WTC11 (cell line): ENCODE measurements around the gene ZFYVE26. TPM values are rescaled to one million over a fixed set of nuclear protein-coding genes. Genes with fewer than 3 reads are reported as not detected.

ENCODE experiments used
- ATAC-seq: fragments of 200-7000 bp; cut with Tn5 transposase; 2 replicates; pipeline ENCODE4 v1.10.0; 2021; ENCODE audit warnings: mild to moderate bottlenecking, moderate library complexity
- CTCF ChIA-PET: fragments of 300-600 bp; sonication (Branson Sonifier 250); formaldehyde crosslinking; loops from one replicate; lab custom pipeline; 2021; ENCODE audit warnings: antibody characterized with exemption; lab: Charles Lee
- POLR2A ChIA-PET: fragments of 350-600 bp; sonication (Branson Sonifier 250); formaldehyde crosslinking; loops from one replicate; lab custom pipeline; 2021; ENCODE audit warnings: antibody characterized with exemption; lab: Charles Lee
- DNase-seq: peaks from one replicate; pipeline ENCODE4 v3.0.0; 2021; ENCODE audit warnings: low spot score
- H3K27ac Mint-ChIP-seq: 2 replicates; pipeline ENCODE4 v1.8.0; 2021; ENCODE audit warnings: mixed read lengths
- H3K27me3 Mint-ChIP-seq: 2 replicates; pipeline ENCODE4 v1.8.0; 2021; ENCODE audit warnings: low read depth, mild to moderate bottlenecking, moderate library complexity, mixed read lengths
- H3K36me3 Mint-ChIP-seq: 2 replicates; pipeline ENCODE4 v1.8.0; 2021; ENCODE audit warnings: mixed read lengths
- H3K4me1 Mint-ChIP-seq: 2 replicates; pipeline ENCODE4 v1.8.0; 2022; ENCODE audit warnings: mixed read lengths
- H3K4me3 Mint-ChIP-seq: 2 replicates; pipeline ENCODE4 v1.8.0; 2021; ENCODE audit warnings: mild to moderate bottlenecking, moderate library complexity, mixed read lengths
- H3K9me3 Mint-ChIP-seq: 2 replicates; pipeline ENCODE4 v1.8.0; 2021; ENCODE audit warnings: mixed read lengths
- ERG ChIP-seq: fragments of 250-450 bp; sonication (Bioruptor Pico); IDR thresholded peaks from 2 replicates; pipeline ENCODE4 v1.8.0; 2021; ENCODE audit warnings: mild to moderate bottlenecking
- HMGXB4 ChIP-seq: sonication (generic); formaldehyde crosslinking; IDR thresholded peaks from 2 replicates; pipeline ENCODE4 v1.8.1; 2023; ENCODE audit warnings: mild to moderate bottlenecking, moderate library complexity, missing genetic modification reagents
- NFE2L1 ChIP-seq: sonication (generic); formaldehyde crosslinking; IDR thresholded peaks from 2 replicates; pipeline ENCODE4 v1.8.1; 2023; ENCODE audit warnings: missing genetic modification reagents
- RELA ChIP-seq: sonication (generic); formaldehyde crosslinking; IDR thresholded peaks from 2 replicates; pipeline ENCODE4 v1.8.1; 2022; ENCODE audit warnings: missing genetic modification reagents, mild to moderate bottlenecking, borderline replicate concordance
- STAT6 ChIP-seq: sonication (generic); formaldehyde crosslinking; conservative IDR thresholded peaks from 2 replicates; pipeline ENCODE4 v1.8.1; 2023; ENCODE audit warnings: mild to moderate bottlenecking, low read depth, missing genetic modification reagents, moderate library complexity
- ZNF219 ChIP-seq: sonication (generic); formaldehyde crosslinking; IDR thresholded peaks from 2 replicates; pipeline ENCODE4 v1.8.0; 2023; ENCODE audit warnings: missing genetic modification reagents, mild to moderate bottlenecking, borderline replicate concordance
- total RNA-seq: library from RNA; stranded (reverse); gene quantifications from 3 replicates; pipeline ENCODE4 v1.2.3, GENCODE V29; 2021
- TF ChIP-seq, protein P1 (sequence below): sonication (generic); formaldehyde crosslinking; IDR thresholded peaks from 2 replicates; pipeline ENCODE4 v1.8.0; 2022; ENCODE audit warnings: mild to moderate bottlenecking, missing genetic modification reagents
- TF ChIP-seq, protein P2 (sequence below): sonication (generic); formaldehyde crosslinking; IDR thresholded peaks from 2 replicates; pipeline ENCODE4 v1.8.1; 2023; ENCODE audit warnings: mild to moderate bottlenecking, missing genetic modification reagents
- TF ChIP-seq, protein P3 (sequence below): sonication (generic); formaldehyde crosslinking; IDR thresholded peaks from 2 replicates; pipeline ENCODE4 v1.8.1; 2022; ENCODE audit warnings: missing genetic modification reagents, borderline replicate concordance

ZFYVE26 gene
- total RNA-seq, 1 experiment from 2014 or later: 25.8 TPM

GRCh38 chr14:67851785-67852410, 35.5 kb upstream of the ZFYVE26 start (continued):
- no peak for TF ChIP-seq ERG (CRISPR knock-in tag)
- TF ChIP-seq, all 79 proteins: peak for 0

DNA sequence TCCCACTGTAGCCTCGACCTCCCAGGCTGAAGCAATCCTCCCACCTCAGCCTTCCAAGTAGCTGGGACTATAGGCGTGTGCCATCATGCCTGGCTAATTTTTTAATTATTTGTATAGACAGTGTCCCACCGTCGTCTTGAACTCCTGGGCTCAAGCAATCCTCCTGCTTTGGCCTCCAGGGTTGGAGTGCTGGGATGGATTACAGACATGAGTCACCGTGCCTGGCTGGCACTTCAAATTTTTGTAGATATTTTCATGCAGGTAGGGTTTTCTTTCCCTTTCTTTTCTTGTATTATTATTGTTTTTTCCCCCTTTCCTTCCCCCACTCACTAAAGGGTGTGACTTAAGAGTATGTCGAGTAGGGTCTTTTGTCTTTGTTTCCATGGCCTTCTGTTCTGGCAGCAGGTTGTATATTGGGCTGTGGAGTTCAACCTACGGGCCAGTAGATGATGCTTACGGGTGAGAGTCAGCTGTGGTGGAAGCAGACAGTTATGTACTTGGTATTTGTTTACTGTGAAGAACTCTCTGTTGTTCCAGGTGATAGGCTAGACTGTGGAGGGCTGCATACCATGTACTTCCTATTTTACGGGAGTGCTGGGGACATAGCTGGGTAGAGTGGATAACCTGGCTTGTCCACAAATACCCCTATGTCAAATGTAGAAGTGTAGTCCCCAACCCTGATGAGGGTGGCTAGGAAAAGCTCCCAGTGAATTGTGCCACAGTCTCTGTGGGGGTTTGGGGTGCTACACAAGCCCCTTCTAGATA, 33.9 kb upstream of the ZFYVE26 start:
- CTCF ChIA-PET: no interaction called here
- ATAC-seq: no peak
- peaks cover 23% of the 10 kb centered on the region for H3K9me3 Mint-ChIP-seq
- H3K4me3 Mint-ChIP-seq: no peak overlapping the region
- POLR2A ChIA-PET: no interaction called here
- H3K36me3 Mint-ChIP-seq: 0 out of 2 replicates have a peak, but pooled peaks cover 4% of the 10 kb centered on the region
- H3K4me1 Mint-ChIP-seq: no peaks in the 10 kb centered on the region
- TF ChIP-seq, protein P1, sequence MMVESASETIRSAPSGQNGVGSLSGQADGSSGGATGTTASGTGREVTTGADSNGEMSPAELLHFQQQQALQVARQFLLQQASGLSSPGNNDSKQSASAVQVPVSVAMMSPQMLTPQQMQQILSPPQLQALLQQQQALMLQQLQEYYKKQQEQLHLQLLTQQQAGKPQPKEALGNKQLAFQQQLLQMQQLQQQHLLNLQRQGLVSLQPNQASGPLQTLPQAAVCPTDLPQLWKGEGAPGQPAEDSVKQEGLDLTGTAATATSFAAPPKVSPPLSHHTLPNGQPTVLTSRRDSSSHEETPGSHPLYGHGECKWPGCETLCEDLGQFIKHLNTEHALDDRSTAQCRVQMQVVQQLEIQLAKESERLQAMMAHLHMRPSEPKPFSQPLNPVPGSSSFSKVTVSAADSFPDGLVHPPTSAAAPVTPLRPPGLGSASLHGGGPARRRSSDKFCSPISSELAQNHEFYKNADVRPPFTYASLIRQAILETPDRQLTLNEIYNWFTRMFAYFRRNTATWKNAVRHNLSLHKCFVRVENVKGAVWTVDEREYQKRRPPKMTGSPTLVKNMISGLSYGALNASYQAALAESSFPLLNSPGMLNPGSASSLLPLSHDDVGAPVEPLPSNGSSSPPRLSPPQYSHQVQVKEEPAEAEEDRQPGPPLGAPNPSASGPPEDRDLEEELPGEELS (CRISPR knock-in tag): no peak
- TF ChIP-seq STAT6 (CRISPR knock-in tag) (no peak), ZNF219 (CRISPR knock-in tag) (no peak), RELA (CRISPR knock-in tag) (no peak), NFE2L1 (CRISPR knock-in tag) (no peak), HMGXB4 (CRISPR knock-in tag) (no peak)
- TF ChIP-seq, protein P2, sequence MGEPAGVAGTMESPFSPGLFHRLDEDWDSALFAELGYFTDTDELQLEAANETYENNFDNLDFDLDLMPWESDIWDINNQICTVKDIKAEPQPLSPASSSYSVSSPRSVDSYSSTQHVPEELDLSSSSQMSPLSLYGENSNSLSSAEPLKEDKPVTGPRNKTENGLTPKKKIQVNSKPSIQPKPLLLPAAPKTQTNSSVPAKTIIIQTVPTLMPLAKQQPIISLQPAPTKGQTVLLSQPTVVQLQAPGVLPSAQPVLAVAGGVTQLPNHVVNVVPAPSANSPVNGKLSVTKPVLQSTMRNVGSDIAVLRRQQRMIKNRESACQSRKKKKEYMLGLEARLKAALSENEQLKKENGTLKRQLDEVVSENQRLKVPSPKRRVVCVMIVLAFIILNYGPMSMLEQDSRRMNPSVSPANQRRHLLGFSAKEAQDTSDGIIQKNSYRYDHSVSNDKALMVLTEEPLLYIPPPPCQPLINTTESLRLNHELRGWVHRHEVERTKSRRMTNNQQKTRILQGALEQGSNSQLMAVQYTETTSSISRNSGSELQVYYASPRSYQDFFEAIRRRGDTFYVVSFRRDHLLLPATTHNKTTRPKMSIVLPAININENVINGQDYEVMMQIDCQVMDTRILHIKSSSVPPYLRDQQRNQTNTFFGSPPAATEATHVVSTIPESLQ (CRISPR knock-in tag): no peak
- TF ChIP-seq, protein P3, sequence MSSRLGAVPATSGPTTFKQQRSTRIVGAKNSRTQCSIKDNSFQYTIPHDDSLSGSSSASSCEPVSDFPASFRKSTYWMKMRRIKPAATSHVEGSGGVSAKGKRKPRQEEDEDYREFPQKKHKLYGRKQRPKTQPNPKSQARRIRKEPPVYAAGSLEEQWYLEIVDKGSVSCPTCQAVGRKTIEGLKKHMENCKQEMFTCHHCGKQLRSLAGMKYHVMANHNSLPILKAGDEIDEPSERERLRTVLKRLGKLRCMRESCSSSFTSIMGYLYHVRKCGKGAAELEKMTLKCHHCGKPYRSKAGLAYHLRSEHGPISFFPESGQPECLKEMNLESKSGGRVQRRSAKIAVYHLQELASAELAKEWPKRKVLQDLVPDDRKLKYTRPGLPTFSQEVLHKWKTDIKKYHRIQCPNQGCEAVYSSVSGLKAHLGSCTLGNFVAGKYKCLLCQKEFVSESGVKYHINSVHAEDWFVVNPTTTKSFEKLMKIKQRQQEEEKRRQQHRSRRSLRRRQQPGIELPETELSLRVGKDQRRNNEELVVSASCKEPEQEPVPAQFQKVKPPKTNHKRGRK (CRISPR knock-in tag): no peak
- DNase-seq: no peak
- no peaks in the 10 kb centered on the region for H3K27me3 Mint-ChIP-seq
- H3K27ac Mint-ChIP-seq: no peak overlapping the region
